Peyer's patch (tissue), 4 donors: ENCODE measurements around the gene ZNF83. TPM values are rescaled to one million over a fixed set of nuclear protein-coding genes. Genes with fewer than 3 reads are reported as not detected.

ENCODE experiments used
- DNase-seq, 3 donors: peaks; one replicate each; pipeline ENCODE4 v3.0.0-alpha.2; 2017 to 2019
- H3K27ac ChIP-seq, 4 donors: fragments of 200-600 bp; sonication (generic); one replicate each; pipeline ENCODE4 v1.5.1; 2016 to 2019
- H3K27me3 ChIP-seq, 2 donors: fragments of 200-600 bp; sonication (generic); one replicate each; pipeline ENCODE4 v1.5.1; 2019
- H3K36me3 ChIP-seq, 3 donors: fragments of 200-600 bp; sonication (generic); one replicate each; pipeline ENCODE4 v1.5.1; 2016 to 2019
- H3K4me1 ChIP-seq, 4 donors: fragments of 200-600 bp; sonication (generic); one replicate each; pipeline ENCODE4 v1.5.1; 2016 to 2019
- H3K4me3 ChIP-seq, 4 donors: fragments of 200-600 bp; sonication (generic); 1 replicate in 3 of 4; 2 replicates in 1 of 4; pipeline ENCODE4 v1.5.1; 2016 to 2019; ENCODE audit warnings: mild to moderate bottlenecking in 1 of 4
- H3K9me3 ChIP-seq, 4 donors: fragments of 200-600 bp; sonication (generic); one replicate each; pipeline ENCODE4 v1.5.1; 2016 to 2019; ENCODE audit warnings: mild to moderate bottlenecking in 1 of 4
- CTCF ChIP-seq, 6 experiments: fragments of 450-650 bp in 4 of 6; fragments of 200-600 bp in 2 of 6; sonication (generic) in 1 of 6; IDR thresholded peaks; one replicate each; pipeline ENCODE4 v1.5.1; 2017 to 2019; ENCODE audit warnings: antibody characterized with exemption in 6 of 6, mild to moderate bottlenecking in 3 of 6, moderate library complexity in 1 of 6
- POLR2A ChIP-seq, 2 donors: fragments of 450-650 bp; IDR thresholded peaks; one replicate each; pipeline ENCODE4 v1.5.1; 2017; ENCODE audit warnings: antibody characterized with exemption in 2 of 2, mild to moderate bottlenecking in 2 of 2, moderate library complexity in 2 of 2
- small RNA-seq, 2 donors: library from RNA; depleted of rRNA; stranded (forward); fragments of <200 nt; gene quantifications; one replicate each; pipeline ENCODE3, GENCODE V24; 2016
- total RNA-seq, 4 donors: library from RNA; depleted of rRNA; stranded (reverse); fragments of >200 nt; gene quantifications; one replicate each; pipeline ENCODE4 v1.1.0, GENCODE V29; 2016

The ZNF83 gene
- total RNA-seq, 4 donors from 2014 or later, result 26.6 to 96.6 (median 38.6) TPM

- H3K27me3 ChIP-seq, result no peaks in the 10 kb centered on the region
- H3K4me1 ChIP-seq, result peaks cover 0 to 15% (median 0%) of the 10 kb centered on the region in 4 donors
- H3K27ac ChIP-seq, result no peak overlapping the region
- H3K4me3 ChIP-seq, result no peak overlapping the region
- no peak for DNase-seq
- peaks cover 0 to 34% (median 0%) of the 10 kb centered on the region in 3 donors for H3K36me3 ChIP-seq
- H3K9me3 ChIP-seq, result peaks cover 0 to 46% (median 8%) of the 10 kb centered on the region in 4 donors
- TF ChIP-seq POLR2A (IDR thresholded peaks at IDR 0.05) (no peak), CTCF (IDR thresholded peaks at IDR 0.05) (no peak)
Measured at GRCh38 chr19:52566588-52566987, 71.6 kb downstream of the ZNF83 start.

- Histone ChIP-seq H3K9me3 (peaks cover 0 to 48% (median 9%) of the 10 kb centered on the region in 4 donors), H3K36me3 (peaks cover 0 to 37% (median 0%) of the 10 kb centered on the region in 3 donors), H3K4me1 (peaks cover 0 to 14% (median 0%) of the 10 kb centered on the region in 4 donors), H3K27ac (no peak overlapping the region), H3K27me3 (no peaks in the 10 kb centered on the region), H3K4me3 (no peak overlapping the region)
- TF ChIP-seq CTCF (IDR thresholded peaks at IDR 0.05), result no peak
- no peak for TF ChIP-seq POLR2A (IDR thresholded peaks at IDR 0.05)
- no peak for DNase-seq
Measured at GRCh38 chr19:52566121-52566520, 72.0 kb downstream of the ZNF83 start.

Small RNA genes within 50 kb of the gene (small RNA-seq; reads per million reads assigned to genes)
- gene RPL39P34, result 0 reads per million in 2 donors

Other genes with a start within 250 kb of the ZNF83 start
- gene ZNF528, start 240.5 kb downstream of the ZNF83 start, total RNA-seq, result 10 to 100 TPM; 18.5 to 25.6 (median 20.8) TPM
- gene ZNF534, start 209.2 kb downstream of the ZNF83 start, total RNA-seq, result not detected
- gene ZNF578, start 184.8 kb downstream of the ZNF83 start, total RNA-seq, result under 1 TPM in 2 of 4 donors, not detected in 2; 0.40 to 0.53 TPM
- 10 to 100 TPM; 30.5 to 56.9 (median 42.0) TPM for gene ZNF808, start 110.7 kb downstream of the ZNF83 start, total RNA-seq
- gene ZNF701, start 68.1 kb downstream of the ZNF83 start, total RNA-seq, result 10 to 100 TPM; 21.0 to 36.7 (median 34.7) TPM
- gene ZNF611, start 96.7 kb upstream of the ZNF83 start, total RNA-seq, result 10 to 100 TPM; 14.5 to 19.0 (median 16.3) TPM
- gene ZNF600, start 148.4 kb upstream of the ZNF83 start, total RNA-seq, result 10 to 100 TPM; 28.1 to 59.3 (median 42.8) TPM
- 10 to 100 TPM in 3 of 4 donors, 1 to 10 TPM in 1; 9.5 to 16.9 (median 12.8) TPM for gene ZNF28, start 183.3 kb upstream of the ZNF83 start, total RNA-seq
- gene ZNF468, start 219.3 kb upstream of the ZNF83 start, total RNA-seq, result 10 to 100 TPM; 17.3 to 25.6 (median 18.5) TPM